Lower leg skin (tissue), 4 donors: ENCODE results near the gene HPGDS. TPM values are rescaled to one million over a fixed set of nuclear protein-coding genes. Genes with fewer than 3 reads are reported as not detected.

Experiments
- DNase-seq, 2 donors: peaks; one replicate each; pipeline ENCODE4 v3.0.0-alpha.2; 2019; ENCODE audit warnings: low spot score in 2 of 2
- H3K4me3 ChIP-seq: fragments of 200-600 bp; sonication (generic); 2 replicates; pipeline ENCODE4 v1.5.1; 2017; ENCODE audit warnings: mild to moderate bottlenecking, low read depth; ENCODE audit not compliant: poor library complexity, severe bottlenecking
- CTCF ChIP-seq, 3 donors: fragments of 450-650 bp; IDR thresholded peaks; one replicate each; pipeline ENCODE4 v1.5.1; 2016; ENCODE audit warnings: antibody characterized with exemption in 3 of 3, mild to moderate bottlenecking in 3 of 3, moderate library complexity in 2 of 3
- POLR2A ChIP-seq, 2 donors: fragments of 450-650 bp; IDR thresholded peaks; one replicate each; pipeline ENCODE4 v1.6.1; 2016 to 2017; ENCODE audit warnings: antibody characterized with exemption in 2 of 2, mild to moderate bottlenecking in 1 of 2, moderate library complexity in 1 of 2
- WGBS, 2 donors: methylation state at CpG; one replicate each; pipeline ENCODE4 v1.1.5; 2018; 5-methylcytosine and 5-hydroxymethylcytosine counted together
- intact Hi-C: fragments of 100-400 bp; cut with DNase I; formaldehyde crosslinking; loops from one replicate; pipeline ENCODE4 v1.15.0; 2023; ENCODE audit warnings: low total_unique reads
- total RNA-seq, 4 donors: library from RNA; depleted of rRNA; stranded (reverse); fragments of >200 nt; gene quantifications; one replicate each; pipeline ENCODE4 v1.1.0, GENCODE V29; 2016

Gene HPGDS
- total RNA-seq, 4 donors from 2014 or later, result 0.86 to 3.0 (median 1.6) TPM

GRCh38 chr4:94290245-94290644 is 52.4 kb downstream of the HPGDS start:
- H3K4me3 ChIP-seq, result no peak overlapping the region
- TF ChIP-seq CTCF (IDR thresholded peaks at IDR 0.05), result no peak
- TF ChIP-seq POLR2A (IDR thresholded peaks at IDR 0.05), result no peak
- 87 to 91% methylated on average over 2 of the region's 2 CpGs for WGBS, 2 donors
- DNase-seq, result no peak
- intact Hi-C loops, result no loop called here

DNA sequence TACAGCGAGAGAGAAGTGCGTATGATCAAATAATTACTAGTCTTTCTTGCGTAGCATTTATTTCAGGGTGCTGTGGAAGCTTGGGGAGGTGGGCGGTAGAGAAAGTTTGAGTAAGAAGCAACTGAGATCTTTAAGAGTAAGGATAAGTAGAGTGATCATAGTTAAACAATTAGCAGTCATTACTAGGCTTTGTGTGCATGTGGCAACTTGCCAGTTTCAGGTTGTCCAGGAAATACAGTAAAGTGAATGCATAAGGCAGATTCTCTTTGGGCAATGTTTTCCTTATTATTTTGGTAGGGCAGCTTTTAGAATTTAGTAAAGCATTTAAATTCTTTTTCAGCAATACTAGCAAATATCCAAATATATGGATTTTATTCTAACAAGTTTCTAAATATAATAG is 57.0 kb downstream of the HPGDS start:
- no peak overlapping the region for H3K4me3 ChIP-seq
- WGBS, 2 donors, result 97 to 98% methylated on average over 4 of the region's 4 CpGs
- intact Hi-C loops, result no loop called here
- no peak for TF ChIP-seq POLR2A (IDR thresholded peaks at IDR 0.05)
- no peak for TF ChIP-seq CTCF (IDR thresholded peaks at IDR 0.05)
- no peak for DNase-seq

- intact Hi-C loops, result no loop called here
- no peak overlapping the region for H3K4me3 ChIP-seq
- 85 to 91% methylated on average over 1 of the region's 1 CpG for WGBS, 2 donors
- DNase-seq, result no peak
- no peak for TF ChIP-seq CTCF (IDR thresholded peaks at IDR 0.05)
- no peak for TF ChIP-seq POLR2A (IDR thresholded peaks at IDR 0.05)
Measured at GRCh38 chr4:94284889-94285288, 57.7 kb downstream of the HPGDS start.

DNA sequence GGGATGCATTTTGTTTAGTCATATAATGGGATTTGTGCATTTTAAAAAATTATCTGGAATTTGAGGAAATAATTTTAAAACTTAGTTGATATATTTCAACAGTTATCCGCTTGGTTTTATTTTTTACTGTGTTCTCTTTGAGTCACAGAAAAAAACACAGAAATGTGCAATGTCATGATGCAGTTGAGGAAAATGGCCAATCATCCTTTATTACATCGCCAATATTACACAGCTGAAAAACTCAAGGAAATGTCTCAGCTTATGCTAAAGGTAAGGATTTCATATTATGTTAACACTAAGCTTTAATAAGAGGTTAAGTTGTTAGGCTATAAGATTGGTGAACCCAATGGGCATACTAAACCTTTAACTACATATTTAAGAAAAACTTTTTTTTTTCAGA is 63.9 kb downstream of the HPGDS start:
- H3K4me3 ChIP-seq, result no peak overlapping the region
- WGBS, 2 donors, result 93 to 98% methylated on average over 2 of the region's 2 CpGs
- no peak for DNase-seq
- intact Hi-C loops, result no loop called here
- TF ChIP-seq POLR2A (IDR thresholded peaks at IDR 0.05) (no peak), CTCF (IDR thresholded peaks at IDR 0.05) (no peak)

DNA sequence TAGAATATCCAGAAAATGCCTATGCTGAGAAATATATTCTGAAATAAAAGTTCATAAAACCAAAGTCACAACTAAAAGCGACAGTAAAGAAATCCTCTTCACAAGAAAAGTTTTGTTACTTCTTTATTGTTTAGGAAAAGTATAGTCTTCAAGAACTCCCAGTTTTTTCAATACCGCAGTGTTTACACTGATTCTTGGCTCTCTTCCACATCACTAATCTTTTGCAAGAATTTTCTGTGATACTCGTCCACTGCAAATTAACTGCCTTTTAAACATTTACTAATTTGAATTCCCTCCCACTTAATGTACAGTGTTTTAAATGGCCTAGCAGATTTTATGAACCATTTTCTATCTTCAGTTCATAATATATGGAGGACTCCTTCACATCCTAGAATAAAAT is 65.1 kb downstream of the HPGDS start:
- intact Hi-C loops, result no loop called here
- no peak for TF ChIP-seq CTCF (IDR thresholded peaks at IDR 0.05)
- no peak for TF ChIP-seq POLR2A (IDR thresholded peaks at IDR 0.05)
- WGBS, 2 donors, result 84 to 85% methylated on average over 3 of the region's 3 CpGs
- H3K4me3 ChIP-seq, result no peak overlapping the region
- no peak for DNase-seq

GRCh38 chr4:94276204-94276603 is 66.4 kb downstream of the HPGDS start:
- TF ChIP-seq POLR2A (IDR thresholded peaks at IDR 0.05) (no peak), CTCF (IDR thresholded peaks at IDR 0.05) (no peak)
- no peak for DNase-seq
- intact Hi-C loops, result no loop called here
- H3K4me3 ChIP-seq, result no peak overlapping the region
- WGBS, 2 donors, result 95 to 96% methylated on average over 7 of the region's 7 CpGs
